ENCODE measurements around the gene ARL4D. TPM values are rescaled to one million over a fixed set of nuclear protein-coding genes. Genes with fewer than 3 reads are reported as not detected.

Gene ARL4D
- total and polyA plus RNA-seq, 2 of the 4 experiments (the other 2 are of a cell fraction) = 12.5 to 30.7 TPM

GRCh38 chr17:43411369-43411677 lies 12.5 kb downstream of the ARL4D start:
- dilution Hi-C loops (cut with HindIII; ENCODE audit: low sequenced_read_pairs, unreplicated experiment) = no loop called here
- Histone ChIP-seq H4K5ac (ENCODE audit: low read depth, low read length) (no peak overlapping the region), H3K18ac (ENCODE audit: low read depth, low read length) (no peak overlapping the region; the same call in 1 of the 2 replicates), H3K79me1 (ENCODE audit: low read depth in 1 of 2, low read length in 2 of 2) (no peaks in the 10 kb centered on the region), H3K4me2 (ENCODE audit: low read depth, low read length) (no peak overlapping the region), H4K8ac (ENCODE audit: low read depth in 2 of 2, low read length in 2 of 2) (no peak overlapping the region; a peak in 1 of 4 replicates), H3K27me3 (ENCODE audit: control insufficient read depth, insufficient read depth, low read length) (no peaks in the 10 kb centered on the region), H3K4me3 (ENCODE audit: insufficient read depth, low read depth, low read length) (no peak overlapping the region), H2AK9ac (replicated peaks; ENCODE audit: low read depth, low read length, poor library complexity) (no peak overlapping the region), H3K9me3 (ENCODE audit: control insufficient read depth, insufficient read depth, low read length) (no peaks in the 10 kb centered on the region), H3K4ac (ENCODE audit: low read depth, low read length) (peak overlapping the region; percentile 66), H3K4me1 (ENCODE audit: control insufficient read depth, insufficient read depth, low read length) (peaks cover 26% of the 10 kb centered on the region), H3K36me3 (ENCODE audit: control insufficient read depth, insufficient read depth, low read length) (no peaks in the 10 kb centered on the region), H2BK20ac (ENCODE audit: low read depth, low read length) (peak overlapping the region; percentile 49), H2AFZ (replicated peaks; ENCODE audit: low read length, poor library complexity) (no peak overlapping the region), H3K27ac (ENCODE audit: insufficient read depth, low read length) (no peak overlapping the region), H3K9me1 (ENCODE audit: insufficient read depth, low read length) (peaks cover 34% of the 10 kb centered on the region), H3K56ac (ENCODE audit: extremely low read depth, insufficient read depth, low read length) (no peak overlapping the region), H2BK5ac (ENCODE audit: low read depth, low read length, poor library complexity, severe bottlenecking) (no peak overlapping the region), H3K23ac (ENCODE audit: low read depth, low read length) (peak overlapping the region; percentile 68; the same call in 1 of the 2 replicates), H4K91ac (ENCODE audit: insufficient read depth, low read depth, low read length) (peak overlapping the region; percentile 70; the same call in 1 of the 2 replicates), H3K14ac (replicated peaks; ENCODE audit: low read depth, low read length) (peak overlapping the region; percentile 50), H3K9ac (ENCODE audit: low read depth, low read length) (no peak overlapping the region), H2BK120ac (ENCODE audit: low read depth, low read length) (peak overlapping the region; percentile 39), H2BK15ac (ENCODE audit: low read depth, low read length) (peak overlapping the region; percentile 41; the same call in 1 of the 3 replicates), H4K20me1 (ENCODE audit: insufficient read depth, low read length) (no peaks in the 10 kb centered on the region), H2AK5ac (ENCODE audit: low read depth, low read length) (no peak overlapping the region)
- POLR2A ChIA-PET (ENCODE audit: unreplicated experiment) = no interaction called here
- in situ Hi-C loops (cut with MboI; ENCODE audit: low sequenced_read_pairs) = no loop called here
- CTCF ChIA-PET = no interaction called here
- DNase-seq = no peak
- no TSS peak for BruUV-seq (replicated peaks)
- no peak for TF ChIP-seq BHLHE40 (IDR thresholded peaks at IDR 0.05; ENCODE audit: low read depth, low read length)
- no peak for TF ChIP-seq NFE2L2 (IDR thresholded peaks at IDR 0.05; ENCODE audit: low read depth, low read length)
- TF ChIP-seq MXI1 (IDR thresholded peaks at IDR 0.05; ENCODE audit: borderline replicate concordance, low read depth, low read length) = no peak
- no peak for TF ChIP-seq RFX5 (IDR thresholded peaks at IDR 0.05; ENCODE audit: low read depth, low read length)
- no peak for TF ChIP-seq CTCF (conservative IDR thresholded peaks at IDR 0.05; ENCODE audit: low read depth, low read length)
- TF ChIP-seq RAD21 (IDR thresholded peaks at IDR 0.05; ENCODE audit: low read length) = no peak
- TF ChIP-seq MAZ (IDR thresholded peaks at IDR 0.05; ENCODE audit: borderline replicate concordance, low read depth, low read length) = no peak
- TF ChIP-seq USF2 (IDR thresholded peaks at IDR 0.05; ENCODE audit: low read depth, low read length) = no peak
- TF ChIP-seq CHD1 (IDR thresholded peaks at IDR 0.05; ENCODE audit: low read depth, low read length) = no peak
- TF ChIP-seq MAFK (IDR thresholded peaks at IDR 0.05; ENCODE audit: low read depth, low read length) = no peak
- no peak for TF ChIP-seq FOS (IDR thresholded peaks at IDR 0.05; ENCODE audit: low read depth, low read length)
- TF ChIP-seq ELK1 (IDR thresholded peaks at IDR 0.05; ENCODE audit: borderline replicate concordance, low read depth, low read length) = no peak
- no peak for TF ChIP-seq SMC3 (IDR thresholded peaks at IDR 0.05; ENCODE audit: low read depth, low read length)
- no peak for TF ChIP-seq CEBPB (IDR thresholded peaks at IDR 0.05; ENCODE audit: low read depth, low read length)
- TF ChIP-seq RCOR1 (IDR thresholded peaks at IDR 0.05; ENCODE audit: insufficient replicate concordance, low read length) = no peak
- no peak for TF ChIP-seq POLR2A (IDR thresholded peaks at IDR 0.05; ENCODE audit: low read depth, low read length)
- intact Hi-C loops (cut with micrococcal nuclease) = no loop called here
- ATAC-seq (ENCODE audit: low read depth) = no peak
